ENCODE measurements around the gene TMED10.

The TMED10 gene

GRCh38 chr14:75134644-75135043 is 41.8 kb downstream of the TMED10 start:
- no peak overlapping the region for H2AFZ ChIP-seq (ENCODE audit: insufficient read depth, low read length, poor library complexity)
- no peak overlapping the region for H3K27ac ChIP-seq (ENCODE audit: low read depth, low read length)
- no peak overlapping the region for H4K8ac ChIP-seq (ENCODE audit: low read depth, low read length)
- no peak overlapping the region for H3K18ac ChIP-seq (ENCODE audit: low read length)
- no peak overlapping the region for H2BK12ac ChIP-seq (ENCODE audit: low read length)
- H2BK5ac ChIP-seq (ENCODE audit: low read depth, low read length, poor library complexity) = no peak overlapping the region
- no peak overlapping the region for H2BK120ac ChIP-seq (ENCODE audit: insufficient read depth, low read length, poor library complexity)
- H3K9me3 ChIP-seq (ENCODE audit: insufficient read depth, low read depth, low read length) = peaks cover 1% of the 10 kb centered on the region
- no peaks in the 10 kb centered on the region for H3K27me3 ChIP-seq (ENCODE audit: insufficient read depth, low read length)
- no peak overlapping the region for H3K4ac ChIP-seq (ENCODE audit: low read depth, low read length)
- no peak overlapping the region for H3K23ac ChIP-seq (ENCODE audit: low read length)
- no peaks in the 10 kb centered on the region for H3K79me2 ChIP-seq (ENCODE audit: control insufficient read depth, insufficient read depth, low read length, poor library complexity)
- H4K12ac ChIP-seq (ENCODE audit: low read depth, low read length) = no peak overlapping the region
- DNase-seq = no peak
- H3K4me1 ChIP-seq (ENCODE audit: control insufficient read depth in 1 of 2, insufficient read depth in 2 of 2, low read length in 2 of 2) = no peaks in the 10 kb centered on the region
- H3K14ac ChIP-seq (ENCODE audit: low read length) = no peak overlapping the region
- peaks cover 8 to 10% of the 10 kb centered on the region in 2 experiments for H3K36me3 ChIP-seq (ENCODE audit: control insufficient read depth in 1 of 2, insufficient read depth in 2 of 2, low read length in 2 of 2)
- no peak overlapping the region for H2AK5ac ChIP-seq (ENCODE audit: low read length)
- no CpG with 5 or more reads among the region's 6 CpGs for WGBS (ENCODE audit: extremely low coverage, insufficient coverage, insufficient read length)
- no peak overlapping the region for H4K91ac ChIP-seq (ENCODE audit: low read depth, low read length)
- H3K79me1 ChIP-seq (ENCODE audit: low read length) = no peaks in the 10 kb centered on the region
- H3K9ac ChIP-seq (ENCODE audit: low read length) = no peak overlapping the region
- no peak overlapping the region for H3K4me3 ChIP-seq (ENCODE audit: low read depth, low read length)
- H3K4me2 ChIP-seq (ENCODE audit: low read length) = no peak overlapping the region

- no peaks in the 10 kb centered on the region for H3K79me2 ChIP-seq (ENCODE audit: control insufficient read depth, insufficient read depth, low read length, poor library complexity)
- H3K14ac ChIP-seq (ENCODE audit: low read length) = no peak overlapping the region
- no peak overlapping the region for H4K12ac ChIP-seq (ENCODE audit: low read depth, low read length)
- no peak overlapping the region for H3K23ac ChIP-seq (ENCODE audit: low read length)
- no peak overlapping the region for H4K8ac ChIP-seq (ENCODE audit: low read depth, low read length)
- no peak overlapping the region for H2BK5ac ChIP-seq (ENCODE audit: low read depth, low read length, poor library complexity)
- no peaks in the 10 kb centered on the region for H3K4me1 ChIP-seq (ENCODE audit: control insufficient read depth in 1 of 2, insufficient read depth in 2 of 2, low read length in 2 of 2)
- H3K27ac ChIP-seq (ENCODE audit: low read depth, low read length) = no peak overlapping the region
- no peak overlapping the region for H3K18ac ChIP-seq (ENCODE audit: low read length)
- no peak overlapping the region for H4K91ac ChIP-seq (ENCODE audit: low read depth, low read length)
- no peaks in the 10 kb centered on the region for H3K27me3 ChIP-seq (ENCODE audit: insufficient read depth, low read length)
- H3K4ac ChIP-seq (ENCODE audit: low read depth, low read length) = no peak overlapping the region
- no CpG with 5 or more reads among the region's 2 CpGs for WGBS (ENCODE audit: extremely low coverage, insufficient coverage, insufficient read length)
- DNase-seq = no peak
- H3K4me3 ChIP-seq (ENCODE audit: low read depth, low read length) = no peak overlapping the region
- peaks cover 8 to 10% of the 10 kb centered on the region in 2 experiments for H3K36me3 ChIP-seq (ENCODE audit: control insufficient read depth in 1 of 2, insufficient read depth in 2 of 2, low read length in 2 of 2)
- H2BK120ac ChIP-seq (ENCODE audit: insufficient read depth, low read length, poor library complexity) = no peak overlapping the region
- H3K4me2 ChIP-seq (ENCODE audit: low read length) = no peak overlapping the region
- no peak overlapping the region for H2AFZ ChIP-seq (ENCODE audit: insufficient read depth, low read length, poor library complexity)
- H3K9me3 ChIP-seq (ENCODE audit: insufficient read depth, low read depth, low read length) = peaks cover 1% of the 10 kb centered on the region
- H3K79me1 ChIP-seq (ENCODE audit: low read length) = no peaks in the 10 kb centered on the region
- no peak overlapping the region for H2AK5ac ChIP-seq (ENCODE audit: low read length)
- no peak overlapping the region for H2BK12ac ChIP-seq (ENCODE audit: low read length)
- H3K9ac ChIP-seq (ENCODE audit: low read length) = no peak overlapping the region
Observed at GRCh38 chr14:75133597-75133996, 42.8 kb downstream of the TMED10 start.

- H3K23ac ChIP-seq (ENCODE audit: low read length) = no peak overlapping the region
- no peak overlapping the region for H3K9ac ChIP-seq (ENCODE audit: low read length)
- no peak overlapping the region for H3K4ac ChIP-seq (ENCODE audit: low read depth, low read length)
- peaks cover 10 to 12% of the 10 kb centered on the region in 2 experiments for H3K36me3 ChIP-seq (ENCODE audit: control insufficient read depth in 1 of 2, insufficient read depth in 2 of 2, low read length in 2 of 2)
- no peak overlapping the region for H2BK5ac ChIP-seq (ENCODE audit: low read depth, low read length, poor library complexity)
- no peak overlapping the region for H3K4me3 ChIP-seq (ENCODE audit: low read depth, low read length)
- no peak overlapping the region for H4K12ac ChIP-seq (ENCODE audit: low read depth, low read length)
- H2BK120ac ChIP-seq (ENCODE audit: insufficient read depth, low read length, poor library complexity) = no peak overlapping the region
- H3K4me1 ChIP-seq (ENCODE audit: control insufficient read depth in 1 of 2, insufficient read depth in 2 of 2, low read length in 2 of 2) = no peaks in the 10 kb centered on the region
- no peak overlapping the region for H4K91ac ChIP-seq (ENCODE audit: low read depth, low read length)
- H3K14ac ChIP-seq (ENCODE audit: low read length) = no peak overlapping the region
- H2BK12ac ChIP-seq (ENCODE audit: low read length) = no peak overlapping the region
- H3K79me1 ChIP-seq (ENCODE audit: low read length) = no peaks in the 10 kb centered on the region
- WGBS (ENCODE audit: extremely low coverage, insufficient coverage, insufficient read length) = no CpG with 5 or more reads among the region's 4 CpGs
- H2AK5ac ChIP-seq (ENCODE audit: low read length) = no peak overlapping the region
- no peak overlapping the region for H3K4me2 ChIP-seq (ENCODE audit: low read length)
- H3K27ac ChIP-seq (ENCODE audit: low read depth, low read length) = no peak overlapping the region
- H4K8ac ChIP-seq (ENCODE audit: low read depth, low read length) = no peak overlapping the region
- H3K18ac ChIP-seq (ENCODE audit: low read length) = no peak overlapping the region
- peaks cover 1% of the 10 kb centered on the region for H3K9me3 ChIP-seq (ENCODE audit: insufficient read depth, low read depth, low read length)
- H3K79me2 ChIP-seq (ENCODE audit: control insufficient read depth, insufficient read depth, low read length, poor library complexity) = no peaks in the 10 kb centered on the region
- H2AFZ ChIP-seq (ENCODE audit: insufficient read depth, low read length, poor library complexity) = no peak overlapping the region
- peak; percentile 61 to 96 for DNase-seq
- no peaks in the 10 kb centered on the region for H3K27me3 ChIP-seq (ENCODE audit: insufficient read depth, low read length)
Observed at GRCh38 chr14:75132382-75133086, 43.9 kb downstream of the TMED10 start.

GRCh38 chr14:75128596-75128990 is 47.8 kb downstream of the TMED10 start:
- Histone ChIP-seq H3K18ac (ENCODE audit: low read length) (no peak overlapping the region), H2AFZ (ENCODE audit: insufficient read depth, low read length, poor library complexity) (no peak overlapping the region), H2BK12ac (ENCODE audit: low read length) (no peak overlapping the region), H3K9me3 (ENCODE audit: insufficient read depth, low read depth, low read length) (no peaks in the 10 kb centered on the region), H3K9ac (ENCODE audit: low read length) (no peak overlapping the region), H4K12ac (ENCODE audit: low read depth, low read length) (no peak overlapping the region), H3K4me2 (ENCODE audit: low read length) (no peak overlapping the region), H3K79me1 (ENCODE audit: low read length) (peaks cover 9% of the 10 kb centered on the region), H3K27me3 (ENCODE audit: insufficient read depth, low read length) (no peaks in the 10 kb centered on the region), H3K36me3 (ENCODE audit: control insufficient read depth in 1 of 2, insufficient read depth in 2 of 2, low read length in 2 of 2) (peaks cover 0 to 7% of the 10 kb centered on the region in 2 experiments), H3K79me2 (ENCODE audit: control insufficient read depth, insufficient read depth, low read length, poor library complexity) (peaks cover 7% of the 10 kb centered on the region), H4K8ac (ENCODE audit: low read depth, low read length) (no peak overlapping the region), H3K4ac (ENCODE audit: low read depth, low read length) (no peak overlapping the region), H3K4me3 (ENCODE audit: low read depth, low read length) (no peak overlapping the region), H4K91ac (ENCODE audit: low read depth, low read length) (no peak overlapping the region), H2BK120ac (ENCODE audit: insufficient read depth, low read length, poor library complexity) (no peak overlapping the region), H3K14ac (ENCODE audit: low read length) (no peak overlapping the region), H2AK5ac (ENCODE audit: low read length) (no peak overlapping the region), H3K4me1 (ENCODE audit: control insufficient read depth in 1 of 2, insufficient read depth in 2 of 2, low read length in 2 of 2) (peaks cover 0 to 4% of the 10 kb centered on the region in 2 experiments), H3K27ac (ENCODE audit: low read depth, low read length) (no peak overlapping the region), H2BK5ac (ENCODE audit: low read depth, low read length, poor library complexity) (no peak overlapping the region), H3K23ac (ENCODE audit: low read length) (no peak overlapping the region)
- DNase-seq = no peak
- no CpG with 5 or more reads among the region's 5 CpGs for WGBS (ENCODE audit: extremely low coverage, insufficient coverage, insufficient read length)

Measured in trophoblast cell (in vitro differentiated cells and primary cell).